Ishikawa (cell line): ENCODE measurements around the gene ECEL1.

Experiments used
- EP300 ChIP-seq: IDR thresholded peaks from 2 replicates; pipeline ENCODE4 v1.6.1; 2012; ENCODE audit warnings: borderline replicate concordance
- FOXM1 ChIP-seq: IDR thresholded peaks from 2 replicates; pipeline ENCODE4 v1.6.1; 2012; ENCODE audit warnings: low read depth, borderline replicate concordance
- MAX ChIP-seq: IDR thresholded peaks from 2 replicates; pipeline ENCODE4 v1.6.1; 2012
- RAD21 ChIP-seq: IDR thresholded peaks from 2 replicates; pipeline ENCODE4 v1.6.1; 2012; ENCODE audit warnings: low read depth
- USF1 ChIP-seq: IDR thresholded peaks from 2 replicates; pipeline ENCODE4 v1.6.1; 2012
- YY1 ChIP-seq: IDR thresholded peaks from 2 replicates; pipeline ENCODE4 v1.6.1; 2012; ENCODE audit warnings: low read depth

- TF ChIP-seq FOXM1 = no peak
- TF ChIP-seq MAX = no peak
- no peak for TF ChIP-seq USF1
- TF ChIP-seq RAD21 = 0 out of 2 replicates have a peak, but pooled peaks have one; percentile 1
- TF ChIP-seq EP300 = no peak
- no peak for TF ChIP-seq YY1
Measured at GRCh38 chr2:232473467-232473890, 14.2 kb downstream of the ECEL1 start.
